Ishikawa (cell line): ENCODE data around the gene MARCHF11.

ENCODE experiments used
- CEBPB ChIP-seq: IDR thresholded peaks from 2 replicates; pipeline ENCODE4 v1.6.1; 2012
- RAD21 ChIP-seq: IDR thresholded peaks from 2 replicates; pipeline ENCODE4 v1.6.1; 2012; ENCODE audit warnings: low read depth

GRCh38 chr5:16178745-16179372 lies 732 bp downstream of the MARCHF11 start:
- TF ChIP-seq RAD21, result no peak
- no peak for TF ChIP-seq CEBPB
